Bronchial epithelial cell (primary cell): Measurements from ENCODE around the gene UBQLNL. TPM values are rescaled to one million over a fixed set of nuclear protein-coding genes. Genes with fewer than 3 reads are reported as not detected.

Source experiments
- DNase-seq: peaks from one replicate; pipeline ENCODE4 v3.0.0-alpha.2; 2010; ENCODE audit warnings: low read depth
- FAIRE-seq: peaks from 2 replicates; lab custom pipeline; 2011; peaks lifted over from hg19 to GRCh38; lab: Jason Lieb, UNC
- H3K27me3 ChIP-seq: 2 replicates; pipeline ENCODE4 v1.5.1; 2011; ENCODE audit warnings: low read length; ENCODE audit not compliant: control insufficient read depth, insufficient read depth
- H3K36me3 ChIP-seq: 2 replicates; pipeline ENCODE4 v1.5.1; 2011; ENCODE audit warnings: low read length; ENCODE audit not compliant: control insufficient read depth, insufficient read depth
- H3K4me3 ChIP-seq: 2 replicates; pipeline ENCODE4 v1.5.1; 2011; ENCODE audit warnings: mild to moderate bottlenecking, low read depth, low read length, control low read depth
- total RNA-seq: library from RNA; depleted of rRNA; stranded (reverse); fragments of >200 nt; gene quantifications from 2 replicates; pipeline ENCODE4 v1.2.1, GENCODE V29; 2014
- TF ChIP-seq, protein P1 (sequence below): IDR thresholded peaks from 2 replicates; pipeline ENCODE4 v1.5.1; 2011; ENCODE audit warnings: mild to moderate bottlenecking, moderate library complexity, low read length, control low read depth, inconsistent platforms; ENCODE audit not compliant: insufficient read depth, severe bottlenecking

Gene UBQLNL
- total RNA-seq, 1 donor from 2014 or later, result not detected

DNA sequence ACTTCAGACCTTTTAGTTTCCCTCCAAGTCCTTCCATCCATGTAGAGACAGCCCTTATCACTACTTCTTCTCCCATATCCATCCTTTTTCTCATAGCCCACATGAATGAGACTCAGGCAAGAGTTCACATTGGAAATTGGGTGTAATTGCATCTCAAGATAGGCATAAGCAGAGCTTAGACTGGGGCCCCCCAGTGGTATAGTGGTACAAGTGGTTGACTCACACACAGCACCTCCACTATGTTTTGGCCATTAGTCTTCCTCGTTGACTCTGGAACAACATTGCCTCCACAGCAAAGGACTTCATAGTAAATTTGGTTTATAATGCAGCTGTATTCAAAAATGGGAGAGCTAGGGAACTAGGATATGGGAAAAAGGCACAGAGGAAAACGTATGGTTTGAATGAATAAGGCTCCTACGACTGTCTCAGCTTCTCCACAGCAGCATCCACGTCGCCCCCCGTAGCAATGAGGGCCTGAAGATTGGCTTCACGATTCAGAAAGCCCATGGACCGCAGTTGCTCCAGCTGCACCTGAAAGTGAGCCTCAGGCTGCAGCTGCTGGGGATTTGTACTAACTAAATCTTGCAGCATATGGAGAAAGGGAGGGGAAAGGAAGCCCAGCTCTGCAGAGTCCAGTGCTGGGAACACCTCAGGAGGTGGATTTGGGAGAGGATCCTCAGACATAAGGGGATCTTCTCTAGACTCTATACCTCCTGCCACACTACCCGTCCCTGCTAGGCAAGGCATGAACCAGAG lies 9.1 kb downstream of the UBQLNL start:
- TF ChIP-seq, protein P1, sequence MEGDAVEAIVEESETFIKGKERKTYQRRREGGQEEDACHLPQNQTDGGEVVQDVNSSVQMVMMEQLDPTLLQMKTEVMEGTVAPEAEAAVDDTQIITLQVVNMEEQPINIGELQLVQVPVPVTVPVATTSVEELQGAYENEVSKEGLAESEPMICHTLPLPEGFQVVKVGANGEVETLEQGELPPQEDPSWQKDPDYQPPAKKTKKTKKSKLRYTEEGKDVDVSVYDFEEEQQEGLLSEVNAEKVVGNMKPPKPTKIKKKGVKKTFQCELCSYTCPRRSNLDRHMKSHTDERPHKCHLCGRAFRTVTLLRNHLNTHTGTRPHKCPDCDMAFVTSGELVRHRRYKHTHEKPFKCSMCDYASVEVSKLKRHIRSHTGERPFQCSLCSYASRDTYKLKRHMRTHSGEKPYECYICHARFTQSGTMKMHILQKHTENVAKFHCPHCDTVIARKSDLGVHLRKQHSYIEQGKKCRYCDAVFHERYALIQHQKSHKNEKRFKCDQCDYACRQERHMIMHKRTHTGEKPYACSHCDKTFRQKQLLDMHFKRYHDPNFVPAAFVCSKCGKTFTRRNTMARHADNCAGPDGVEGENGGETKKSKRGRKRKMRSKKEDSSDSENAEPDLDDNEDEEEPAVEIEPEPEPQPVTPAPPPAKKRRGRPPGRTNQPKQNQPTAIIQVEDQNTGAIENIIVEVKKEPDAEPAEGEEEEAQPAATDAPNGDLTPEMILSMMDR, result no peak
- H3K27me3 ChIP-seq, result no peaks in the 10 kb centered on the region
- no peak overlapping the region for H3K4me3 ChIP-seq
- no peak for DNase-seq
- H3K36me3 ChIP-seq, result no peaks in the 10 kb centered on the region
- no peak for FAIRE-seq

DNA sequence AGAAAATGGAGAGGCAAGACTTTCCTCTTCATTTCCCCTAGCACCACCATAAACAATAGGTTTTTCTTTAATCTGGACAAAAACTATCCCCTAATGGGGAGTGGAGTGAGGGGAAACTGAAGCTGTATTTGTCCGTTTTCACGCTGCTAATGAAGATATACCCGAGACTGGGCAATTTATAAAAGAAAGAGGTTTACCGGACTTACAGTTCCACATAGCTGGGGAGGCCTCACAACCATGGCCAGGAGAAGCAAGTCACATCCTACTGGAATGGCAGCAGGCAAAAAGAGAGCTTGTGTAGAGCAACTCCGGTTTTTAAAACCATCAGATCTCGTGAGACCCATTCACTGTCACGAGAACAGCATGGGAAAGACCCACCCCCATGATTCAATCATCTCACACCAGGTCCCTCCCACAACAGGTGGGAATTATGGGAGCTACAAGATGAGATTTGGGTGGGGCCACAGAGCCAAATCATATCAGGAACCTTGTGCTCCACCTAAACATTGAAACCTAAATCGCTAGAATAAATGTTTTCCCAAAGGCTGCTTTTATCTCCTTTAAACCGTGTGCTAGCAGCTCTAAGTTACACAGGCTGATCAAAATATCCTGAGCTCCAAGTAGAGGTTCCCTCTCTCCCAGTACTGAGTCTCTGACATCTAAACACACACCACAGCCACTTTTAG lies 11.0 kb downstream of the UBQLNL start:
- TF ChIP-seq, protein P1, result no peak
- no peaks in the 10 kb centered on the region for H3K36me3 ChIP-seq
- no peak for DNase-seq
- no peak for FAIRE-seq
- H3K4me3 ChIP-seq, result no peak overlapping the region
- no peaks in the 10 kb centered on the region for H3K27me3 ChIP-seq

DNA sequence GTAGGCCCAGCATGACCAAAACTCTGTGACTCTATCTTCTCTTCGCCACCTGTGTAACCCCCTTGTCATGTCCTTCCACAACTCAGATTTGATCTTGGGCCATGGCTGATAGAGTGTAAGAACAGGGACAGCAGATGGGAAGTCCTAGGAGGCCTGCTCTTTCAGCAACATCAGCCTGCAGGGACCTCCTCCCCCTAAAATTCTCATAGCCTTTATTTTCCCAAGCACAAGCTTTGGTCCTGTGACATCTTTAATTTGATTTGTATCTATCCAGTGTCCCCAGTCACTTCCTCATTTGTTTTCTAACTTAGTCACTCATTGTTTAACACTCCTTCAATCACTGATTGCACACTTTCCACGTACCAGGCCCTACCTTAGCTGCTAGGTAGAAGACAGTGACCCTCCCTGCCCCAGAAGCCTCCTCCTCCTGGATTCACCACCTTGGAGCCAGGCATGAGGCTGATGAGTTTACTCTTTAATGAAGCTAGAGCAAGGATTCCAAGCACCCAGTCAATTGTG lies 12.0 kb downstream of the UBQLNL start:
- no peak for FAIRE-seq

DNA sequence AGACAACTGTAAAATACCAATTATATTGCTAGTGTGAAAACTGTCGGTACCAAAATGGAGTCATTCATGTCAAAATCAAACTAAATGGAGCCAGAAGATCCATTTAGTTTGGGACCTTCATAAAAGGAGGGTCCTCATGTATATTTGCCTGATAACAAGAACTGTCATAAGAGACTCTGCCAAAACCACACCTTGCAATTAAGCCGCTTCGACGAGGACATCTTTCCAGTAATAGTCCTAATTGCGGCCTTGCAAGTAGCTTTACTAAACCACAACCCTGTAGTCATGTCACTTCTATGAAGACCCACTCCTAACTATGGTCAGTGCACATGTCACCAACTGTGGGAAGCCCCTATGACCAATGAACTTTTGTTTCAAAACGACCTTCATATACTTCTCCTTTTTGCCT lies 16.1 kb downstream of the UBQLNL start:
- DNase-seq (no peak), FAIRE-seq (peak; percentile 32)
- no peak overlapping the region for H3K4me3 ChIP-seq
- no peaks in the 10 kb centered on the region for H3K36me3 ChIP-seq
- TF ChIP-seq, protein P1, result no peak
- H3K27me3 ChIP-seq, result no peaks in the 10 kb centered on the region

More for the DNA sequence above, 12.0 kb downstream of the UBQLNL start:
- DNase-seq, result no peak
- H3K36me3 ChIP-seq, result no peaks in the 10 kb centered on the region
- H3K27me3 ChIP-seq, result no peaks in the 10 kb centered on the region
- TF ChIP-seq, protein P1, result no peak
- H3K4me3 ChIP-seq, result no peak overlapping the region

DNA sequence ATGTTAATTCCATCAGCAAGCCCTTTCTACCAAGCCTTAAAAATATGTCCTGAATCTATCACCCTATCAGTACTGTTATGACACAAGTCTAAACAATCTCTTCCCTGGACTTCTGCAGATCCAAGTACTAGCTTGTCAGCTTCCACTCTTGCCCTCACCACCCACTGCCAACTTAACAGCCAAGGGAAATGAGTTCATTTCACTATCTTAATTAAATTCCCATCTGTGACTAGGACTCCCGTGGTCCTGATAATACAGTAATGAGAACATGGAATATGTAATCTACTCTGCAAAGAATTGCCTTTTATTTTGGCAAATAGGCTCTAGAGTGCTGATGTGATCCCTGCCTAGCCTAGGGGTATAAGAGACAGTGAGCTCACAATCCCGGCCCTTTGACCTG lies 16.8 kb downstream of the UBQLNL start:
- H3K4me3 ChIP-seq, result no peak overlapping the region
- FAIRE-seq, result no peak
- TF ChIP-seq, protein P1, result no peak
- DNase-seq, result no peak
- H3K36me3 ChIP-seq, result no peaks in the 10 kb centered on the region
- no peaks in the 10 kb centered on the region for H3K27me3 ChIP-seq
